C4-2B (cell line): ENCODE results near the gene PTPRN2.

ENCODE experiments used
- CTCF ChIP-seq: fragments of 450-650 bp; conservative IDR thresholded peaks from 2 replicates; pipeline ENCODE4 v1.5.1; 2017; ENCODE audit warnings: mild to moderate bottlenecking
- ZFX ChIP-seq: fragments of 450-650 bp; IDR thresholded peaks from 2 replicates; pipeline ENCODE4 v1.6.1; 2017

- no peak for TF ChIP-seq CTCF
- TF ChIP-seq ZFX, result no peak
Observed at GRCh38 chr7:157656195-157656769, 931.3 kb downstream of the PTPRN2 start.
